Esophagus muscularis mucosa (tissue), 3 donors: ENCODE results near the gene NOPCHAP1.

Experiments used
- POLR2A ChIP-seq: fragments of 450-650 bp; IDR thresholded peaks from one replicate; pipeline ENCODE4 v1.6.1; 2017; ENCODE audit warnings: antibody characterized with exemption, moderate library complexity, mild to moderate bottlenecking, low read depth
- TF ChIP-seq, protein P1 (sequence below), 3 experiments: fragments of 200-600 bp in 2 of 3; fragments of 450-650 bp in 1 of 3; sonication (generic) in 2 of 3; IDR thresholded peaks; one replicate each; pipeline ENCODE4 v1.5.1; 2017 to 2019; ENCODE audit warnings: antibody characterized with exemption in 3 of 3, mild to moderate bottlenecking in 2 of 3, moderate library complexity in 1 of 3

DNA sequence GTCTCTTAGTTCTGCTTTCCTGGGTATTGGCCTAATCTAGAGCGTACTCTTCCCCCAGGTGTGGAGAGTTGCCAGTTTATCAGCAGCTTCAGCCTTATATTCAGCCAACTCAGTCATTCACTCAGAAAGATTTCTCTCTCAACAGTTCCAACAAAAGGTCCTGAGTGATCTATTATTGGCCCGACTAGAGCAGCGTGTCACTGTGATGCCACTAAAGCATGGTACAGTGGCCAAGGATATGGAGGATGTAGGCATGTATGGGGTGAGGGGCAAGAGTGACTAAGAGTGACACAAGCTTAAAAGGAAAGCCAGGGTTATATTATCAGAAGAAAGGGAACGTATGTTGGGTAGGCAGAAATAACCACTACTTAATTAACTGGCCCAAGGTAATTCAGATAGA, 4.8 kb downstream of the NOPCHAP1 start:
- no peak for TF ChIP-seq POLR2A
- TF ChIP-seq, protein P1, sequence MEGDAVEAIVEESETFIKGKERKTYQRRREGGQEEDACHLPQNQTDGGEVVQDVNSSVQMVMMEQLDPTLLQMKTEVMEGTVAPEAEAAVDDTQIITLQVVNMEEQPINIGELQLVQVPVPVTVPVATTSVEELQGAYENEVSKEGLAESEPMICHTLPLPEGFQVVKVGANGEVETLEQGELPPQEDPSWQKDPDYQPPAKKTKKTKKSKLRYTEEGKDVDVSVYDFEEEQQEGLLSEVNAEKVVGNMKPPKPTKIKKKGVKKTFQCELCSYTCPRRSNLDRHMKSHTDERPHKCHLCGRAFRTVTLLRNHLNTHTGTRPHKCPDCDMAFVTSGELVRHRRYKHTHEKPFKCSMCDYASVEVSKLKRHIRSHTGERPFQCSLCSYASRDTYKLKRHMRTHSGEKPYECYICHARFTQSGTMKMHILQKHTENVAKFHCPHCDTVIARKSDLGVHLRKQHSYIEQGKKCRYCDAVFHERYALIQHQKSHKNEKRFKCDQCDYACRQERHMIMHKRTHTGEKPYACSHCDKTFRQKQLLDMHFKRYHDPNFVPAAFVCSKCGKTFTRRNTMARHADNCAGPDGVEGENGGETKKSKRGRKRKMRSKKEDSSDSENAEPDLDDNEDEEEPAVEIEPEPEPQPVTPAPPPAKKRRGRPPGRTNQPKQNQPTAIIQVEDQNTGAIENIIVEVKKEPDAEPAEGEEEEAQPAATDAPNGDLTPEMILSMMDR (IDR thresholded peaks at IDR 0.05): no peak
